GM12878 (cell line): Measurements from ENCODE around the gene GPBAR1. TPM values are rescaled to one million over a fixed set of nuclear protein-coding genes. Genes with fewer than 3 reads are reported as not detected.

Experiments used
- ASH2L ChIP-seq: fragments of 300-600, 200-600 bp; sonication (generic); IDR thresholded peaks from 2 replicates; pipeline ENCODE4 v1.6.1; 2017; ENCODE audit warnings: low read depth, mild to moderate bottlenecking, borderline replicate concordance
- BCL11A ChIP-seq: IDR thresholded peaks from 2 replicates; pipeline ENCODE4 v1.6.1; 2011; ENCODE audit warnings: low read depth, low read length
- CREB1 ChIP-seq: IDR thresholded peaks from 2 replicates; pipeline ENCODE4 v1.6.1; 2012; ENCODE audit warnings: low read depth, mild to moderate bottlenecking, inconsistent platforms
- GABPA ChIP-seq: IDR thresholded peaks from 2 replicates; pipeline ENCODE4 v1.6.1; 2014; ENCODE audit warnings: antibody characterized with exemption, low read depth, mild to moderate bottlenecking, inconsistent platforms
- HCFC1 ChIP-seq: fragments of 150-350 bp; IDR thresholded peaks from 2 replicates; pipeline ENCODE4 v1.6.1; 2014; ENCODE audit warnings: low read length
- JUND ChIP-seq: IDR thresholded peaks from 2 replicates; pipeline ENCODE4 v1.6.1; 2012; ENCODE audit warnings: low read depth, mild to moderate bottlenecking, low read length, improper control_type of control experiment, moderate library complexity
- LARP7 ChIP-seq: fragments of 450-650 bp; IDR thresholded peaks from 2 replicates; pipeline ENCODE4 v1.6.1; 2017; ENCODE audit warnings: mild to moderate bottlenecking
- MEF2B ChIP-seq: fragments of 450-650 bp; IDR thresholded peaks from 2 replicates; pipeline ENCODE4 v1.6.1; 2018; ENCODE audit warnings: mild to moderate bottlenecking, moderate library complexity; ENCODE audit not compliant: partially characterized antibody, poor library complexity, severe bottlenecking
- MYC ChIP-seq: IDR thresholded peaks from 2 replicates; pipeline ENCODE4 v1.6.1; 2011; ENCODE audit warnings: mild to moderate bottlenecking, low read length, moderate library complexity, inconsistent platforms; ENCODE audit not compliant: insufficient read depth, insufficient replicate concordance, insufficient read length, severe bottlenecking
- NR2C1 ChIP-seq: fragments of 450-650 bp; IDR thresholded peaks from 2 replicates; pipeline ENCODE4 v1.6.1; 2017; ENCODE audit warnings: antibody characterized with exemption, mild to moderate bottlenecking, moderate library complexity
- NR2F1 ChIP-seq: fragments of 450-650 bp; conservative IDR thresholded peaks from 2 replicates; pipeline ENCODE4 v1.6.1; 2017; ENCODE audit warnings: mild to moderate bottlenecking
- PML ChIP-seq: IDR thresholded peaks from 2 replicates; pipeline ENCODE4 v1.6.1; 2012; ENCODE audit warnings: low read length, inconsistent platforms
- POLR2AphosphoS2 ChIP-seq: IDR thresholded peaks from 2 replicates; pipeline ENCODE4 v1.6.1; 2011; ENCODE audit warnings: low read depth, mild to moderate bottlenecking, low read length, improper control_type of control experiment, moderate library complexity
- RB1 ChIP-seq: fragments of 450-650 bp; formaldehyde crosslinking; IDR thresholded peaks from 2 replicates; pipeline ENCODE4 v1.6.1; 2017; ENCODE audit warnings: mild to moderate bottlenecking, borderline replicate concordance
- SRF ChIP-seq, 2 experiments: IDR thresholded peaks; 2 replicates each; pipeline ENCODE4 v1.6.1; 2011; ENCODE audit warnings: low read depth in 2 of 2, low read length in 2 of 2, mild to moderate bottlenecking in 1 of 2, moderate library complexity in 1 of 2
- STAT1 ChIP-seq: fragments of 450-650 bp; conservative IDR thresholded peaks from 2 replicates; pipeline ENCODE4 v1.6.1; 2014; ENCODE audit warnings: antibody characterized with exemption, mild to moderate bottlenecking
- SUZ12 ChIP-seq: fragments of 200-600 bp; sonication (generic); IDR thresholded peaks from one replicate; pipeline ENCODE4 v1.6.1; 2018; ENCODE audit warnings: antibody characterized with exemption, mild to moderate bottlenecking; ENCODE audit not compliant: unreplicated experiment
- ZNF274 ChIP-seq: IDR thresholded peaks from one replicate; pipeline ENCODE4 v1.8.0; 2011; ENCODE audit not compliant: insufficient read length, insufficient read depth
- polyA plus RNA-seq, 11 experiments: library from polyadenylated mRNA; depleted of rRNA in 4 of 11; unstranded in 6 of 11; stranded (reverse) in 5 of 11; fragments of >200 nt; fragmentation: Nextera tagmentation in 4 of 11; fragmentation: Illumina TruSeq in 1 of 11; extraction: Ambion mirVana in 4 of 11; extraction: Trizol in 1 of 11; gene quantifications; 1 replicate in 1 of 11; 2 replicates in 10 of 11; pipeline versions ENCODE4 v1.2.1 to v1.2.3, GENCODE V29; 2011 to 2016; ENCODE audit warnings: inconsistent platforms in 2 of 11, missing spikeins in 2 of 11, low read depth in 1 of 11
- total RNA-seq, 4 experiments: library from RNA; depleted of rRNA in 3 of 4; stranded (reverse); fragments of >200 nt in 3 of 4; fragmentation: Illumina TruSeq in 1 of 4; extraction: Trizol in 1 of 4; gene quantifications; 2 replicates each; pipeline versions ENCODE4 v1.2.1 to v1.2.3, GENCODE V29; 2013 to 2021
- TF ChIP-seq, protein P1 (sequence below): IDR thresholded peaks from 2 replicates; pipeline ENCODE4 v1.6.1; 2011; ENCODE audit warnings: low read depth, low read length, improper control_type of control experiment, borderline replicate concordance
- TF ChIP-seq, protein P2 (sequence below): IDR thresholded peaks from 2 replicates; pipeline ENCODE4 v1.6.1; 2011; ENCODE audit warnings: low read depth, mild to moderate bottlenecking, low read length, moderate library complexity, borderline replicate concordance; ENCODE audit errors: extremely low read depth
- TF ChIP-seq, protein P3 (sequence below): fragments of 450-650 bp; IDR thresholded peaks from 2 replicates; pipeline ENCODE4 v1.6.1; 2017; ENCODE audit warnings: mild to moderate bottlenecking
- TF ChIP-seq, protein P4 (sequence below): fragments of 450-650 bp; IDR thresholded peaks from 2 replicates; pipeline ENCODE4 v1.6.1; 2014; ENCODE audit warnings: mild to moderate bottlenecking
- TF ChIP-seq, protein P5 (sequence below): fragments of 450-650 bp; conservative IDR thresholded peaks from 2 replicates; pipeline ENCODE4 v1.6.1; 2017; ENCODE audit warnings: mild to moderate bottlenecking, moderate library complexity
- TF ChIP-seq, protein P6 (sequence below): IDR thresholded peaks from 2 replicates; pipeline ENCODE4 v1.6.1; 2012; ENCODE audit warnings: low read depth, low read length, improper control_type of control experiment

GPBAR1 gene
- total and polyA plus RNA-seq, 10 of the 15 experiments (the other 5 are each of a cell fraction or from before 2014, with no cell fraction given), result 0.03 to 0.36 (median 0.11) TPM; not detected in 3

DNA sequence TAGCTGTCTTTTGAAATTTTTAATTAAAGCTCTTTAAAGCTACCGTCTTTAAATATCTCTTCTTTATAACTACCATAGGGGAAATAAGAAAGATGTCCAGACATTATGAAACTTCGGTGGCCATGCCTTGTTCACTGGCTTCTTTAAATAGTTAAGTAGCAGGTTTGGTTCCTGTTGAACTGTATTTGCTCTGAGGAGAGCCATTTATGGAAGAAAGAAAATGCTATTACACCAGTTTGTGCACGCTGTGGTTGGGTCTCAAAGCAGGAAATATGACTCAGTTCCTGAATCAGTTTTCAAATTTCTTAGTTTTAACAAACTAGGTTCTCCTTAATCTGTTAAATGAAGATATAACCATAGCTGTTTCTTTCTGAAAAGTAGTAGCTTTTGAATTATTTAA is 31.6 kb upstream of the GPBAR1 start (continued):
- no peak for TF ChIP-seq STAT1
- TF ChIP-seq NR2F1, result 0 out of 2 replicates have a peak, but pooled peaks have one; percentile 38
- no peak for TF ChIP-seq LARP7
- TF ChIP-seq, protein P1, sequence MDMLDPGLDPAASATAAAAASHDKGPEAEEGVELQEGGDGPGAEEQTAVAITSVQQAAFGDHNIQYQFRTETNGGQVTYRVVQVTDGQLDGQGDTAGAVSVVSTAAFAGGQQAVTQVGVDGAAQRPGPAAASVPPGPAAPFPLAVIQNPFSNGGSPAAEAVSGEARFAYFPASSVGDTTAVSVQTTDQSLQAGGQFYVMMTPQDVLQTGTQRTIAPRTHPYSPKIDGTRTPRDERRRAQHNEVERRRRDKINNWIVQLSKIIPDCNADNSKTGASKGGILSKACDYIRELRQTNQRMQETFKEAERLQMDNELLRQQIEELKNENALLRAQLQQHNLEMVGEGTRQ, result no peak
- TF ChIP-seq, protein P2, sequence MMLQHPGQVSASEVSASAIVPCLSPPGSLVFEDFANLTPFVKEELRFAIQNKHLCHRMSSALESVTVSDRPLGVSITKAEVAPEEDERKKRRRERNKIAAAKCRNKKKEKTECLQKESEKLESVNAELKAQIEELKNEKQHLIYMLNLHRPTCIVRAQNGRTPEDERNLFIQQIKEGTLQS, result no peak
- peak; percentile 74; the same call in 1 of the 2 replicates for TF ChIP-seq PML
- TF ChIP-seq JUND, result 0 out of 2 replicates have a peak, but pooled peaks have one; percentile 51
- TF ChIP-seq HCFC1, result no peak
- 0 out of 2 replicates have a peak, but pooled peaks have one; percentile 37 for TF ChIP-seq GABPA
- TF ChIP-seq SRF (IDR thresholded peaks at IDR 0.05; ENCODE audit: low read depth in 2 of 2, low read length in 2 of 2), result peak; percentile 63 to 98
- TF ChIP-seq MEF2B, result peak; percentile 90
- TF ChIP-seq, protein P3, sequence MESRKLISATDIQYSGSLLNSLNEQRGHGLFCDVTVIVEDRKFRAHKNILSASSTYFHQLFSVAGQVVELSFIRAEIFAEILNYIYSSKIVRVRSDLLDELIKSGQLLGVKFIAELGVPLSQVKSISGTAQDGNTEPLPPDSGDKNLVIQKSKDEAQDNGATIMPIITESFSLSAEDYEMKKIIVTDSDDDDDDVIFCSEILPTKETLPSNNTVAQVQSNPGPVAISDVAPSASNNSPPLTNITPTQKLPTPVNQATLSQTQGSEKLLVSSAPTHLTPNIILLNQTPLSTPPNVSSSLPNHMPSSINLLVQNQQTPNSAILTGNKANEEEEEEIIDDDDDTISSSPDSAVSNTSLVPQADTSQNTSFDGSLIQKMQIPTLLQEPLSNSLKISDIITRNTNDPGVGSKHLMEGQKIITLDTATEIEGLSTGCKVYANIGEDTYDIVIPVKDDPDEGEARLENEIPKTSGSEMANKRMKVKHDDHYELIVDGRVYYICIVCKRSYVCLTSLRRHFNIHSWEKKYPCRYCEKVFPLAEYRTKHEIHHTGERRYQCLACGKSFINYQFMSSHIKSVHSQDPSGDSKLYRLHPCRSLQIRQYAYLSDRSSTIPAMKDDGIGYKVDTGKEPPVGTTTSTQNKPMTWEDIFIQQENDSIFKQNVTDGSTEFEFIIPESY, result no peak
- TF ChIP-seq, protein P4, sequence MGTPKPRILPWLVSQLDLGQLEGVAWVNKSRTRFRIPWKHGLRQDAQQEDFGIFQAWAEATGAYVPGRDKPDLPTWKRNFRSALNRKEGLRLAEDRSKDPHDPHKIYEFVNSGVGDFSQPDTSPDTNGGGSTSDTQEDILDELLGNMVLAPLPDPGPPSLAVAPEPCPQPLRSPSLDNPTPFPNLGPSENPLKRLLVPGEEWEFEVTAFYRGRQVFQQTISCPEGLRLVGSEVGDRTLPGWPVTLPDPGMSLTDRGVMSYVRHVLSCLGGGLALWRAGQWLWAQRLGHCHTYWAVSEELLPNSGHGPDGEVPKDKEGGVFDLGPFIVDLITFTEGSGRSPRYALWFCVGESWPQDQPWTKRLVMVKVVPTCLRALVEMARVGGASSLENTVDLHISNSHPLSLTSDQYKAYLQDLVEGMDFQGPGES, result no peak
- no peak for TF ChIP-seq RB1
- 0 out of 2 replicates have a peak, but pooled peaks have one; percentile 9 for TF ChIP-seq BCL11A
- TF ChIP-seq POLR2AphosphoS2, result no peak
- no peak for TF ChIP-seq ASH2L
- TF ChIP-seq CREB1, result no peak
- no peak for TF ChIP-seq SUZ12
- TF ChIP-seq, protein P5, sequence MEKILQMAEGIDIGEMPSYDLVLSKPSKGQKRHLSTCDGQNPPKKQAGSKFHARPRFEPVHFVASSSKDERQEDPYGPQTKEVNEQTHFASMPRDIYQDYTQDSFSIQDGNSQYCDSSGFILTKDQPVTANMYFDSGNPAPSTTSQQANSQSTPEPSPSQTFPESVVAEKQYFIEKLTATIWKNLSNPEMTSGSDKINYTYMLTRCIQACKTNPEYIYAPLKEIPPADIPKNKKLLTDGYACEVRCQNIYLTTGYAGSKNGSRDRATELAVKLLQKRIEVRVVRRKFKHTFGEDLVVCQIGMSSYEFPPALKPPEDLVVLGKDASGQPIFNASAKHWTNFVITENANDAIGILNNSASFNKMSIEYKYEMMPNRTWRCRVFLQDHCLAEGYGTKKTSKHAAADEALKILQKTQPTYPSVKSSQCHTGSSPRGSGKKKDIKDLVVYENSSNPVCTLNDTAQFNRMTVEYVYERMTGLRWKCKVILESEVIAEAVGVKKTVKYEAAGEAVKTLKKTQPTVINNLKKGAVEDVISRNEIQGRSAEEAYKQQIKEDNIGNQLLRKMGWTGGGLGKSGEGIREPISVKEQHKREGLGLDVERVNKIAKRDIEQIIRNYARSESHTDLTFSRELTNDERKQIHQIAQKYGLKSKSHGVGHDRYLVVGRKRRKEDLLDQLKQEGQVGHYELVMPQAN, result no peak
- no peak for TF ChIP-seq MYC
- TF ChIP-seq NR2C1, result no peak
- no peak for TF ChIP-seq ZNF274
- TF ChIP-seq, protein P6, sequence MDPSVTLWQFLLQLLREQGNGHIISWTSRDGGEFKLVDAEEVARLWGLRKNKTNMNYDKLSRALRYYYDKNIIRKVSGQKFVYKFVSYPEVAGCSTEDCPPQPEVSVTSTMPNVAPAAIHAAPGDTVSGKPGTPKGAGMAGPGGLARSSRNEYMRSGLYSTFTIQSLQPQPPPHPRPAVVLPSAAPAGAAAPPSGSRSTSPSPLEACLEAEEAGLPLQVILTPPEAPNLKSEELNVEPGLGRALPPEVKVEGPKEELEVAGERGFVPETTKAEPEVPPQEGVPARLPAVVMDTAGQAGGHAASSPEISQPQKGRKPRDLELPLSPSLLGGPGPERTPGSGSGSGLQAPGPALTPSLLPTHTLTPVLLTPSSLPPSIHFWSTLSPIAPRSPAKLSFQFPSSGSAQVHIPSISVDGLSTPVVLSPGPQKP, result no peak
